ENCODE data around the gene EVI5L.

Gene EVI5L

DNA sequence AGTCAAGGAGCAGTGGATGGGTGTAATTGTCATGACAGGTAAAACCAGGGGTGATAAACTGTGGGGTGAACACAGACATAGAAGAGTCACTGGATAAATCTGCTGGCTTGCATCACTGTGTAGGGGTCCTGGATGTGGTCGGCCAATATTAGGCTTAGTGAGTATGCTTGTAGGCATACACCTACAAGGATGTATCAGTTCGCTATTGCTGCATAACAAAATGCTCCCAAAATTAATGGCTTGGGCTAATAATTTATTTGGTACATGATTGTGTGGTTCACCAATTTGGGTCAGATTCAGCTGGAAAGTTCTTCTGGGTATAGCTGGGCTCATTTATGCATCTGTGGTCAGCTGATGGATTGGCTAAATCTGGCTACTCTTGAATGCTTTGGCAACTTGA, 11.2 kb upstream of the EVI5L start:
- no peak for DNase-seq

GRCh38 chr19:7819337-7819736, 10.7 kb upstream of the EVI5L start:
- DNase-seq: no peak

- no peak for DNase-seq
These were observed 9.4 kb upstream of the EVI5L start for GRCh38 chr19:7820588-7820987.

DNA sequence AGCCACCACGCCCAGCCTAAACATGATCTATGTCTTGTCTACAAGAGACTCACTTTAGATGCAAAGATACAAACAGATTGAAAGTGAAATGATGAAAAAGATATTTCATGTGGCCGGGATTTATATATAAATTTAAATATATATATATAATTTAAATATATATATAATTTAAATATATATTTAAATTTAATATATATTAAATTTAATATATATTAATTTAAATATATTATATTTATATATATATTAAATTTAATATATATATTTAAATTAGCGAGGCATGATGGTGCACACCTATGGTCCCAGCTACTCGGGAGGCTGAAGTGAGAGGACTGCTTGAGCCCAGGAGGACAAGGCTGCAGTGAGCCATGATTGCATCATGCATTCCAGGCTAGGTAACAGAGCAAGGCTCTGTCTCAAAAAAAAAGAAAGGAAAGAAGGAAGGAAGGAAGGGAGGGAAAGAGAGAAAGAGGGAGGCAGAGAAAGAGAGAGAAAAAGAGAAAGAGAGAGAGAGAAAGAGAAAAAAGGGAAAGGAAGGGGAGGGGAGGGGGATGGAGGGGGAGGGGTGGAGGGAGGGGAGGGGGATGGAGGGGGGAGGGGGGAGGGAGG, 7.0 kb upstream of the EVI5L start:
- no peak for DNase-seq

DNA sequence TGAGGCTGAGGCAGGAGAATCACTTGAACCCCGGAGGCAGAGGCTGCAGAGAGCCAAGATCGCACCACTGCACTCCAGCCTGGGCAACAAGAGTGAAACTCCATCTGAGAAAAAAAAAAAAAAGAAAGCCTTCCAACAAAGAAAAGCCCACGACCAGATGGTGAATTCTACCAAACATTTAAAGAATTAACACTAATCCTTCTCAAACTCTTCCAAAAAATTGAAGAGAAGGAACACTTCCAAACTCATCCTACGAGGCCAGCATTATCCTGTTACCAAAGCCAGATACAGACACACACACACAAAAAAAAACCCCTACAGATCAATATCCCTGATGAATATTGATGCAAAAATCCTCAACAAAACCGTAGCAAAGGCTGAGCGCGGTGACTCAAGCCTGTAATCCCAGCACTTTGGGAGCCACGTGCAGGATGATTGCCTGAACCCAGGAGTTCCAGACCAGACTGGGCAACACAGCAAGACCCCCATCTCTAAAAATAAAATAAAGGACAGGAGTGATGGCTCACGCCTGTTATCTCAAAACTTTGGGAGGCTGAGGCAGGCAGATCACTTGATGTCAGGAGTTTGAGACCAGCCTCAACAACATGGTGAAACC, 6.2 kb upstream of the EVI5L start:
- no peak for DNase-seq

DNA sequence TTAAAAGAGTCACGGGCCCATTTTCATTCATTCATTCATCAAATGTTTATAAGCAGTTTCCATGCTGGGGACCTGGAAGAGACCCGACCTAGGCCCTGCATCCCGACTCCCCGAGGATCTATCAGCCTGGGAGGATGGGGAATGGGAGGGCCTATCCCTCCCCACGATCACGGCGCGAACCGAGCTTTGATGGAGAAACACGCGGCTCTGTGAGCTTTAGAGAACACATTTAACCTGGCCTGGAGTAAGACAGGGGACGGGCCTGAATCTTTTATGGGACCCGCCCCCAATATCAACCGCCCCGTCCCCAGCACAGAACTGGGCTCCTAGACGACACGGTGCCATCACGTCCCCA, 875 bp upstream of the EVI5L start:
- no peak for DNase-seq

- DNase-seq: no peak
These were observed 304 bp downstream of the EVI5L start for GRCh38 chr19:7830272-7830771.

- DNase-seq: no peak
These were observed 805 bp downstream of the EVI5L start for GRCh38 chr19:7830823-7831222.

DNA sequence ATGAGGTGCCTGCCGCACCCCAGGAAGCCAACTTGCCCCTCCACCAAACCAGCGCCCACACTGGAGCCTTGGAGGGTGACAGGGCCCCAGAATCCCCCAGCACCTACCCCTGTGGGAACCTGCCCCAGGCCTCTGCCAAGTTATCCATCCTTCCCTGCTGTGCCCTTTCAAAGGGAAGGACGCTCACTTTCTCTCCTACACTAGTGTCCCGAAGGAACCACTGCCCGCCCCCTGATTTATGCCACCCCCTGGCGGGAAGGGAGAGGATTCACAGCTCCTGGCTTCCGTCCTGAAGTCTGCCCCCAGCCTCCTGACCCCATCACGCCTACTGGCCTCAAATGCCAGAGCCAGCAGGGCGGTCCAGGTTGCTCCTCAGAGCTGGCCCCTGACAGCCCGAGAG, 1.4 kb downstream of the EVI5L start:
- no peak for DNase-seq

- DNase-seq: no peak
These were observed 2.0 kb downstream of the EVI5L start for GRCh38 chr19:7832009-7832408.

GRCh38 chr19:7832781-7833180, 2.8 kb downstream of the EVI5L start:
- DNase-seq: no peak

DNA sequence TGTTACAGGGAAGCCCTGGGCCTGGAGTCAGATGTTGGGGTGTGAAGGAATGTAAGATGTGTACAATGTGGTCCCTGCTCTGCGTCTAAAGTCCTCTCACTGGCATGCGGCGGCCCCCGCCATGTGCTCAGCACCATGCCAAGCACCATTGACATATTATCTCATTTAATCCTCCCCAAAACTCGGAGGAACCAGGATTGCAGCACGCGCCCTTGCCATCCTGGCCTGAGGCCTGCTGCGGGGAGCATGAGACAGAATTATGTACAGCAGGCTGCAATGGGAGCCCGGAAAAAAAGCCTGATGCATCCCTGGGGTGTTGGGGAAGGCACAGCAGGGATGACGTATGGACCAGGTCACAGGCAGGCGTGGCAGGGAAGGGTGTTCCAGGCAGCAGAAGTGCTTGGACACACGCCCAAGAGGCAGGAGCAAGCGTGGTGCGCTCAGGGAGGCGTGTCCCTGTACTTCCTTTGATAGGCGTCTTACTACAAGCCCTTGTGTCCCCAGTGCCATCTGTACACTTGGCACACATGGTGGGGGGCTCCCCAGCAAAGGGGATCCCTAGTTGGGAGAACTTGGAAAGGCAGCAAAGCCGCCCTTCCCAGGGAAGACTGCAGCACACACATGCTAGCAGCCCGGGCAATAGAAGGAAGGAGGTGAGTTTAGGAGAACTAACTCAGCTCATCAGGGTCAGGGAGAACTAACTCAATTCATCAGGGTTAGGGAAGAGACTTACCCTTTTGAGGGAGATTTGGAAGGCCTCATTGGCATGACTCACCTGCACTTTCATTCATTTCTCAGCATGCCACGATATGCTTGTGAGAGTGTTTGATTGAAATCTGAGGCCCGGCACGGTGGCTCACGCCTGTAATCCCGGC, 3.4 kb downstream of the EVI5L start:
- no peak for DNase-seq

- no peak for DNase-seq
These were observed 9.5 kb downstream of the EVI5L start for GRCh38 chr19:7839476-7839875.

GRCh38 chr19:7840629-7841028, 10.6 kb downstream of the EVI5L start:
- no peak for DNase-seq

DNA sequence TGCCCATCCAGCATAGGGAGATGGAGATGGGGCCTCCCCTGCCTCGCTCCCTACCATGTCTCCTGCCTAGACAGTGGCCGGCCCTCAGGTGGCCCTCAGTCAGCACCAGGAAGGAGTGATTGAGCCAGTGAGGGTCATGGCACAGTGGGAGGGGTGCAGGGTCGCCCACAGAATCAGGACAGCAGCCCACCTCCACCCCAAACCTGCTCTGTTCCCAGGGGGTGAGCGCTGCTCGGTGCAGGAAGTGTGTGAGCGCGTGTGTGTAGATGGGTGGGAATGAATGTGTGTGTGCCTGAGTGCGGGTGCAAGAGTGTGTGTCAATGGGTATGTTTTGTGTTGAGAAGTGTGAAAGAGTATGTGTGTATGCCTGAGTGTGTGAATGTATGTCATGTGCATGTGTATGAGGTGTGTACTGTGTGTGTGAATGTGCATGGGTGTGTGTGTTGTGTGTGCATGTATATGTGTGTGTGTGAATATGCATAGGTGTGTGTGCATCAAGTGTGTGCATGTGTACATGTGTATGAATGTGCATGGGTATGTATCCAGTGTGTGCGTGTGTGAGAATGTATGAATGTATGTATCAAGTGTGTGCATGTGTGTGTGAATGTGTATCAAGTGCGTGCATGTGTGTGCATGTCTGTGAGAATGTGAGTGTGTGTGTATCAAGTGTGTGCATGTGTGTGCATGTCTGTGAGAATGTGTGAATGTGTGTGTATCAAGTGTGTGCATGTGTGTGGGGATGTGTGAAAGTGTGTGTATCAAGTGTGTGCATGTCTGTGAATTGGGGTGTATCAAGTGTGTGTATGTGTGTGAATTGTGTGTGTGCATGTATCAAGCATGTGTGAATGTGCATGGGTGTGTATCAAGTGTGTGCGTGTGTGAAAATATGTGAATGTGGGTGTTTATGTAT, 12.0 kb downstream of the EVI5L start:
- no peak for DNase-seq

- no peak for DNase-seq
These were observed 12.8 kb downstream of the EVI5L start for GRCh38 chr19:7842661-7843294.

- no peak for DNase-seq
These were observed 13.5 kb downstream of the EVI5L start for GRCh38 chr19:7843521-7843920.

- no peak for DNase-seq
These were observed 14.4 kb downstream of the EVI5L start for GRCh38 chr19:7844405-7844804.

GRCh38 chr19:7844951-7845350, 14.9 kb downstream of the EVI5L start:
- no peak for DNase-seq

GRCh38 chr19:7845390-7846154, 15.6 kb downstream of the EVI5L start:
- DNase-seq: no peak

DNA sequence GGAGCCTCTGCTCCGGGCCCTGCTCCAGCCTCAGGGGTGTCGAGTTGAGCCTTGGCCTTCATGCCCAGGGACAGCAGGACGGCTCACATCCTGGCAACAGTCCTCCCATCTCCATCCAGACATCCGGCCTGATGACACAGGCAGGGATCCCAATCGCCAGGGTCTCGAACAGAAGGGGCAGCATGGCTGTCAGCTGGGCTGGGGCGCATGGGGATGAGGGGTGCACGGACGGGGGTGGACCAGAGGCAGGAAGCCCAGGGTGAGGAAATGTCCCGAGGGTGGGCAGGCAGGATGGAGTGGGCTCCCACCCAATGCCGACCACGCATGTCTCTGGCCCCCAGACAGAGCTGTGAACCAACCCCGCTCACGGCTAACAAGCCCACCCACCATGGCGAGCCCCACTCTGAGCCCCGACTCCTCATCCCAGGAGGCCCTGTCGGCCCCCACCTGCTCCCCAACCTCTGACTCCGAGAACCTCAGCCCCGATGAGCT, 16.2 kb downstream of the EVI5L start:
- no peak for DNase-seq

GRCh38 chr19:7847664-7848063, 17.6 kb downstream of the EVI5L start:
- no peak for DNase-seq

All from NCI-H1436 treated with DMSO at 0.1 percent for 48 hours (cell line).